PC-3 (cell line): ENCODE measurements around the gene XKR8.

Experiments used
- CTCF ChIP-seq: fragments of 300-600 bp; sonication (generic); conservative IDR thresholded peaks from 2 replicates; pipeline ENCODE4 v1.5.1; 2017; ENCODE audit warnings: antibody characterized with exemption, low read depth, mild to moderate bottlenecking, low read length
- EZH2 ChIP-seq: fragments of 300-600 bp; sonication (generic); IDR thresholded peaks from one replicate; pipeline ENCODE4 v1.6.1; 2017; ENCODE audit warnings: antibody characterized with exemption, mild to moderate bottlenecking, low read length; ENCODE audit not compliant: unreplicated experiment

- TF ChIP-seq CTCF (no peak), EZH2 (no peak)
These were observed 1.2 kb downstream of the XKR8 start for GRCh38 chr1:27960762-27961645.
